ENCODE data around the gene PCSK1.
"Not testable (repeated sequence)": the region's sequence is repeated elsewhere in the genome, so short reads cannot be mapped to it uniquely, and the experiment has no call there.

Gene PCSK1

GRCh38 chr5:96404191-96404867 lies 28.7 kb downstream of the PCSK1 start:
- no peaks in the 10 kb centered on the region for H3K36me3 ChIP-seq (ENCODE audit: control insufficient read depth, insufficient read depth, low read length)
- no peaks in the 10 kb centered on the region for H3K27me3 ChIP-seq (ENCODE audit: control insufficient read depth, insufficient read depth, low read length, poor library complexity, severe bottlenecking)
- no peak overlapping the region for H3K27ac ChIP-seq (ENCODE audit: insufficient read depth, low read depth, low read length, poor library complexity, severe bottlenecking)
- H3K9me3 ChIP-seq (ENCODE audit: control insufficient read depth, low read length): no peaks in the 10 kb centered on the region
- H3K4me1 ChIP-seq (ENCODE audit: control insufficient read depth, insufficient read depth, low read length): no peaks in the 10 kb centered on the region
- 84 to 100% methylated on average over 2 to 3 of the region's 3 CpGs for WGBS, 2 experiments
- no peak overlapping the region for H3K4me3 ChIP-seq (ENCODE audit: insufficient read depth, low read depth, low read length)

GRCh38 chr5:96402500-96402899 lies 30.5 kb downstream of the PCSK1 start:
- Histone ChIP-seq H3K4me1 (ENCODE audit: control insufficient read depth, insufficient read depth, low read length) (no peaks in the 10 kb centered on the region), H3K9me3 (ENCODE audit: control insufficient read depth, low read length) (no peaks in the 10 kb centered on the region), H3K27me3 (ENCODE audit: control insufficient read depth, insufficient read depth, low read length, poor library complexity, severe bottlenecking) (no peaks in the 10 kb centered on the region), H3K27ac (ENCODE audit: insufficient read depth, low read depth, low read length, poor library complexity, severe bottlenecking) (no peak overlapping the region), H3K4me3 (ENCODE audit: insufficient read depth, low read depth, low read length) (no peak overlapping the region), H3K36me3 (ENCODE audit: control insufficient read depth, insufficient read depth, low read length) (no peaks in the 10 kb centered on the region)
- 93 to 96% methylated on average over 6 of the region's 6 CpGs for WGBS, 2 experiments

GRCh38 chr5:96396878-96397277 lies 36.2 kb downstream of the PCSK1 start:
- Histone ChIP-seq H3K4me3 (ENCODE audit: insufficient read depth, low read depth, low read length) (no peak overlapping the region), H3K9me3 (ENCODE audit: control insufficient read depth, low read length) (no peaks in the 10 kb centered on the region), H3K36me3 (ENCODE audit: control insufficient read depth, insufficient read depth, low read length) (no peaks in the 10 kb centered on the region), H3K27me3 (ENCODE audit: control insufficient read depth, insufficient read depth, low read length, poor library complexity, severe bottlenecking) (no peaks in the 10 kb centered on the region), H3K4me1 (ENCODE audit: control insufficient read depth, insufficient read depth, low read length) (no peaks in the 10 kb centered on the region), H3K27ac (ENCODE audit: insufficient read depth, low read depth, low read length, poor library complexity, severe bottlenecking) (no peak overlapping the region)
- 100% methylated on average over 1 of the region's 1 CpG for WGBS, 2 experiments

- H3K27me3 ChIP-seq (ENCODE audit: control insufficient read depth, insufficient read depth, low read length, poor library complexity, severe bottlenecking); H3K4me3 ChIP-seq (ENCODE audit: insufficient read depth, low read depth, low read length); H3K27ac ChIP-seq (ENCODE audit: insufficient read depth, low read depth, low read length, poor library complexity, severe bottlenecking); H3K36me3 ChIP-seq (ENCODE audit: control insufficient read depth, insufficient read depth, low read length); H3K4me1 ChIP-seq (ENCODE audit: control insufficient read depth, insufficient read depth, low read length); H3K9me3 ChIP-seq (ENCODE audit: control insufficient read depth, low read length): not testable (repeated sequence)
Observed at GRCh38 chr5:96395295-96395694, 37.8 kb downstream of the PCSK1 start.

GRCh38 chr5:96391921-96392320 lies 41.1 kb downstream of the PCSK1 start:
- no peaks in the 10 kb centered on the region for H3K36me3 ChIP-seq (ENCODE audit: control insufficient read depth, insufficient read depth, low read length)
- WGBS, 2 experiments: 87 to 90% methylated on average over 1 of the region's 2 CpGs
- H3K27me3 ChIP-seq (ENCODE audit: control insufficient read depth, insufficient read depth, low read length, poor library complexity, severe bottlenecking): no peaks in the 10 kb centered on the region
- no peaks in the 10 kb centered on the region for H3K9me3 ChIP-seq (ENCODE audit: control insufficient read depth, low read length)
- H3K4me3 ChIP-seq (ENCODE audit: insufficient read depth, low read depth, low read length): no peak overlapping the region
- H3K4me1 ChIP-seq (ENCODE audit: control insufficient read depth, insufficient read depth, low read length): no peaks in the 10 kb centered on the region
- no peak overlapping the region for H3K27ac ChIP-seq (ENCODE audit: insufficient read depth, low read depth, low read length, poor library complexity, severe bottlenecking)

- 94 to 95% methylated on average over 3 of the region's 3 CpGs for WGBS, 2 experiments
- H3K27me3 ChIP-seq (ENCODE audit: control insufficient read depth, insufficient read depth, low read length, poor library complexity, severe bottlenecking): no peaks in the 10 kb centered on the region
- H3K36me3 ChIP-seq (ENCODE audit: control insufficient read depth, insufficient read depth, low read length): no peaks in the 10 kb centered on the region
- no peaks in the 10 kb centered on the region for H3K9me3 ChIP-seq (ENCODE audit: control insufficient read depth, low read length)
- no peak overlapping the region for H3K27ac ChIP-seq (ENCODE audit: insufficient read depth, low read depth, low read length, poor library complexity, severe bottlenecking)
- H3K4me1 ChIP-seq (ENCODE audit: control insufficient read depth, insufficient read depth, low read length): no peaks in the 10 kb centered on the region
- no peak overlapping the region for H3K4me3 ChIP-seq (ENCODE audit: insufficient read depth, low read depth, low read length)
Observed at GRCh38 chr5:96388176-96388575, 44.9 kb downstream of the PCSK1 start.

GRCh38 chr5:96387616-96388015 lies 45.4 kb downstream of the PCSK1 start:
- Histone ChIP-seq H3K27me3 (ENCODE audit: control insufficient read depth, insufficient read depth, low read length, poor library complexity, severe bottlenecking) (no peaks in the 10 kb centered on the region), H3K36me3 (ENCODE audit: control insufficient read depth, insufficient read depth, low read length) (no peaks in the 10 kb centered on the region), H3K9me3 (ENCODE audit: control insufficient read depth, low read length) (no peaks in the 10 kb centered on the region), H3K27ac (ENCODE audit: insufficient read depth, low read depth, low read length, poor library complexity, severe bottlenecking) (no peak overlapping the region), H3K4me1 (ENCODE audit: control insufficient read depth, insufficient read depth, low read length) (no peaks in the 10 kb centered on the region), H3K4me3 (ENCODE audit: insufficient read depth, low read depth, low read length) (no peak overlapping the region)
- 96 to 98% methylated on average over 2 of the region's 2 CpGs for WGBS, 2 experiments

- WGBS, 2 experiments: 60% methylated on average over 1 of the region's 1 CpG; no CpG with 5 or more reads in 1 of the 2 experiments
Observed at GRCh38 chr5:96385538-96385937, 47.5 kb downstream of the PCSK1 start.

GRCh38 chr5:96384353-96384752 lies 48.7 kb downstream of the PCSK1 start:
- no peaks in the 10 kb centered on the region for H3K36me3 ChIP-seq (ENCODE audit: control insufficient read depth, insufficient read depth, low read length)
- H3K27me3 ChIP-seq (ENCODE audit: control insufficient read depth, insufficient read depth, low read length, poor library complexity, severe bottlenecking): no peaks in the 10 kb centered on the region
- no peak overlapping the region for H3K27ac ChIP-seq (ENCODE audit: insufficient read depth, low read depth, low read length, poor library complexity, severe bottlenecking)
- WGBS, 2 experiments: 91 to 92% methylated on average over 3 of the region's 3 CpGs
- H3K4me1 ChIP-seq (ENCODE audit: control insufficient read depth, insufficient read depth, low read length): no peaks in the 10 kb centered on the region
- no peaks in the 10 kb centered on the region for H3K9me3 ChIP-seq (ENCODE audit: control insufficient read depth, low read length)
- no peak overlapping the region for H3K4me3 ChIP-seq (ENCODE audit: insufficient read depth, low read depth, low read length)

More at GRCh38 chr5:96385538-96385937, 47.5 kb downstream of the PCSK1 start:
- Histone ChIP-seq H3K27me3 (ENCODE audit: control insufficient read depth, insufficient read depth, low read length, poor library complexity, severe bottlenecking) (no peaks in the 10 kb centered on the region), H3K9me3 (ENCODE audit: control insufficient read depth, low read length) (no peaks in the 10 kb centered on the region), H3K4me1 (ENCODE audit: control insufficient read depth, insufficient read depth, low read length) (no peaks in the 10 kb centered on the region), H3K27ac (ENCODE audit: insufficient read depth, low read depth, low read length, poor library complexity, severe bottlenecking) (no peak overlapping the region), H3K4me3 (ENCODE audit: insufficient read depth, low read depth, low read length) (no peak overlapping the region), H3K36me3 (ENCODE audit: control insufficient read depth, insufficient read depth, low read length) (no peaks in the 10 kb centered on the region)

GRCh38 chr5:96381526-96381925 lies 51.5 kb downstream of the PCSK1 start:
- no peak overlapping the region for H3K27ac ChIP-seq (ENCODE audit: insufficient read depth, low read depth, low read length, poor library complexity, severe bottlenecking)
- 84 to 87% methylated on average over 5 of the region's 5 CpGs for WGBS, 2 experiments
- H3K4me1 ChIP-seq (ENCODE audit: control insufficient read depth, insufficient read depth, low read length): no peaks in the 10 kb centered on the region

GRCh38 chr5:96379896-96380295 lies 53.2 kb downstream of the PCSK1 start:
- Histone ChIP-seq H3K27ac (ENCODE audit: insufficient read depth, low read depth, low read length, poor library complexity, severe bottlenecking) (no peak overlapping the region), H3K4me3 (ENCODE audit: insufficient read depth, low read depth, low read length) (no peak overlapping the region), H3K9me3 (ENCODE audit: control insufficient read depth, low read length) (no peaks in the 10 kb centered on the region), H3K4me1 (ENCODE audit: control insufficient read depth, insufficient read depth, low read length) (no peaks in the 10 kb centered on the region), H3K36me3 (ENCODE audit: control insufficient read depth, insufficient read depth, low read length) (no peaks in the 10 kb centered on the region), H3K27me3 (ENCODE audit: control insufficient read depth, insufficient read depth, low read length, poor library complexity, severe bottlenecking) (no peaks in the 10 kb centered on the region)
- 88 to 96% methylated on average over 5 of the region's 5 CpGs for WGBS, 2 experiments

More at GRCh38 chr5:96381526-96381925, 51.5 kb downstream of the PCSK1 start:
- Histone ChIP-seq H3K27me3 (ENCODE audit: control insufficient read depth, insufficient read depth, low read length, poor library complexity, severe bottlenecking) (no peaks in the 10 kb centered on the region), H3K36me3 (ENCODE audit: control insufficient read depth, insufficient read depth, low read length) (no peaks in the 10 kb centered on the region), H3K4me3 (ENCODE audit: insufficient read depth, low read depth, low read length) (no peak overlapping the region), H3K9me3 (ENCODE audit: control insufficient read depth, low read length) (no peaks in the 10 kb centered on the region)
